GM10266 (cell line): ENCODE measurements around the gene DSG4.

Experiments used
- DNase-seq: peaks from one replicate; pipeline ENCODE4 v3.0.0; 2012; ENCODE audit errors: extremely low spot score
- TF ChIP-seq, protein P1 (sequence below): IDR thresholded peaks from 2 replicates; pipeline ENCODE4 v1.5.1; 2012; ENCODE audit warnings: mild to moderate bottlenecking, low read depth; ENCODE audit not compliant: control insufficient read depth, insufficient read depth; ENCODE audit errors: missing control alignments

Gene DSG4

DNA sequence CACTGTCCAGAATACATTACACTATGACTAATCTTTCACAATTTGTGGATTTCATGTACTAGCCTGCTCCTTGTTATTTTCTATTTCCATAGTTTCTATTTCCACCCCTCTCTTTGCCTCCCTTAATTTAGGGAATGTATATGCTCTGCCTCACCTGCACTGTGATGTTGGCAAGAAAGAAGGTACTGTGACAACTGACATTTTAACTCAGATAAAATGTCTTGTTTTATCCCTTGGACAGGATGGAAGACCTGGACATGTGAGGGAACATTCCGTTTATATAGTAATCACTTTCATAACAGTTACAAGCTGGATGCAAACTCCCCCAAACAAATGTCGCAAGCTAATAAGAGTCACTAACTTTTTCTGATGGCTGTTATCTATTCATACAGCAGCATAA lies 49.4 kb downstream of the DSG4 start:
- no peak for DNase-seq

GRCh38 chr18:31426871-31427406 lies 50.4 kb downstream of the DSG4 start:
- DNase-seq = no peak
- TF ChIP-seq, protein P1, sequence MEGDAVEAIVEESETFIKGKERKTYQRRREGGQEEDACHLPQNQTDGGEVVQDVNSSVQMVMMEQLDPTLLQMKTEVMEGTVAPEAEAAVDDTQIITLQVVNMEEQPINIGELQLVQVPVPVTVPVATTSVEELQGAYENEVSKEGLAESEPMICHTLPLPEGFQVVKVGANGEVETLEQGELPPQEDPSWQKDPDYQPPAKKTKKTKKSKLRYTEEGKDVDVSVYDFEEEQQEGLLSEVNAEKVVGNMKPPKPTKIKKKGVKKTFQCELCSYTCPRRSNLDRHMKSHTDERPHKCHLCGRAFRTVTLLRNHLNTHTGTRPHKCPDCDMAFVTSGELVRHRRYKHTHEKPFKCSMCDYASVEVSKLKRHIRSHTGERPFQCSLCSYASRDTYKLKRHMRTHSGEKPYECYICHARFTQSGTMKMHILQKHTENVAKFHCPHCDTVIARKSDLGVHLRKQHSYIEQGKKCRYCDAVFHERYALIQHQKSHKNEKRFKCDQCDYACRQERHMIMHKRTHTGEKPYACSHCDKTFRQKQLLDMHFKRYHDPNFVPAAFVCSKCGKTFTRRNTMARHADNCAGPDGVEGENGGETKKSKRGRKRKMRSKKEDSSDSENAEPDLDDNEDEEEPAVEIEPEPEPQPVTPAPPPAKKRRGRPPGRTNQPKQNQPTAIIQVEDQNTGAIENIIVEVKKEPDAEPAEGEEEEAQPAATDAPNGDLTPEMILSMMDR = no peak

More for the DNA sequence above, 49.4 kb downstream of the DSG4 start:
- TF ChIP-seq, protein P1 = no peak

- DNase-seq = no peak
- TF ChIP-seq, protein P1 = no peak
These were observed 51.6 kb downstream of the DSG4 start for GRCh38 chr18:31428211-31428610.

DNA sequence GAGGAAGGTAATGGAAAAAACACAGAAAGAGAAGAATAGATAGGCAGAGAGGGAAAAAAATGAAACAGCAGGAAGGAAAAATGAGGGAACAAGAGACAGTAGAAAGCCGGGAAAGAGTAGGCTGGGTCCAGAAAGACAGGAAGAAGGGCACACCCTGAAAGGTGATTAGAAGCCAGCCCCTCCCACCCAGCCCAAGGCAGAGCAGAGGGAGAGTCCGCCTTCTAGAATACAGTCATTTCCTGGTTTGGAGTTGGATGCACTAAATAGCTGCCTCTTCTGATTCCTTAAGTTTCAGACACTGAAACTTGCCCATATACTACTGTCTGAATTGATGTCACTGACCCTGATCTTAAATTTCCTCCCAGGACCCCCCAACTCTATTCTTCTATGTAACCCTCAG lies 53.0 kb downstream of the DSG4 start:
- DNase-seq = no peak
- TF ChIP-seq, protein P1 = no peak

- no peak for DNase-seq
These were observed 53.5 kb downstream of the DSG4 start for GRCh38 chr18:31430072-31430471.

GRCh38 chr18:31430554-31430953 lies 54.0 kb downstream of the DSG4 start:
- TF ChIP-seq, protein P1 = no peak
- DNase-seq = no peak

More at GRCh38 chr18:31430072-31430471, 53.5 kb downstream of the DSG4 start:
- TF ChIP-seq, protein P1 = no peak

DNA sequence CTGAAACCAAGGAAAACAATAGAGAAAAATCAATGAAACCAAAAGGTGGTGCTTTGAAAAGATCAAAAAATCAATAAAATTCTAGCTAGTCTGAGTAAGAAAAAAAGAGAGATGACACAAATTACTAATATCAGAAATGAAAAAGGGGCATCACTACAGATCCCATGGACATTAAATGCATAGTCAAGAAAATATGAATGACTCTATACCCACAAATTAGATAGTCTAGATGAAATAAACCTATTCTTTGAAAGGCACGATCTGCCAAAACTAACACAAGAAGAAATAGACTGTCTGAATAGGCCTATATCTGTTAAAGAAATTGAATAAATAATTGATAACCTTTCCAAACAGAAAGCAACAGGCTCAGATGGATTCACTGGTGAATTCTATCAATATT lies 55.7 kb downstream of the DSG4 start:
- DNase-seq = no peak
- TF ChIP-seq, protein P1 = no peak
